Lower lobe of right lung (tissue), 2 donors: ENCODE measurements around the gene TMEM165. TPM values are rescaled to one million over a fixed set of nuclear protein-coding genes. Genes with fewer than 3 reads are reported as not detected.
A peak's percentile ranks its signal among the peaks of the same experiment; 100 is the strongest.

Source experiments
- ATAC-seq, 2 donors: fragments of 200-7000 bp; cut with Tn5 transposase; one replicate each; pipeline ENCODE4 v1.9.1; 2020 to 2022; ENCODE audit warnings: mild to moderate bottlenecking in 2 of 2, moderate library complexity in 2 of 2
- DNase-seq: peaks from one replicate; pipeline ENCODE4 v3.0.0-alpha.2; 2020
- H3K27ac ChIP-seq: fragments of 200-600 bp; one replicate; pipeline ENCODE4 v1.8.0; 2022
- H3K27me3 ChIP-seq: fragments of 200-600 bp; one replicate; pipeline ENCODE4 v1.8.0; 2022; ENCODE audit warnings: low read depth
- H3K36me3 ChIP-seq: fragments of 200-600 bp; one replicate; pipeline ENCODE4 v1.8.0; 2022; ENCODE audit warnings: mild to moderate bottlenecking
- H3K4me1 ChIP-seq: fragments of 200-600 bp; one replicate; pipeline ENCODE4 v1.8.0; 2022
- H3K4me3 ChIP-seq: fragments of 200-600 bp; one replicate; pipeline ENCODE4 v1.8.0; 2022; ENCODE audit warnings: mild to moderate bottlenecking
- H3K9me3 ChIP-seq: fragments of 200-600 bp; one replicate; pipeline ENCODE4 v1.8.0; 2022
- CTCF ChIP-seq: fragments of 200-600 bp; IDR thresholded peaks from one replicate; pipeline ENCODE4 v1.8.0; 2022; ENCODE audit warnings: antibody characterized with exemption, mild to moderate bottlenecking
- intact Hi-C: fragments of 100-400 bp; cut with DNase I; formaldehyde crosslinking; loops from one replicate; pipeline ENCODE4 v1.11.0; 2022
- total RNA-seq: library from RNA; stranded (reverse); fragmentation: NEBNext Ultra II Directional; extraction: Animal tissue kit (Norgen Biotek cat#: 25700); gene quantifications from one replicate; pipeline ENCODE4 v1.2.1, GENCODE V29; 2021
- donor health status: DM: no; HTN: yes; CAD: no; lungs with severe emphysema.

Gene TMEM165
- total RNA-seq, 1 donor from 2014 or later: 140 TPM

GRCh38 chr4:55407764-55408163, 12.0 kb downstream of the TMEM165 start:
- Histone ChIP-seq H3K27me3 (no peaks in the 10 kb centered on the region), H3K36me3 (peaks cover 62% of the 10 kb centered on the region), H3K4me1 (peaks cover 43% of the 10 kb centered on the region), H3K27ac (no peak overlapping the region), H3K4me3 (no peak overlapping the region), H3K9me3 (no peaks in the 10 kb centered on the region)
- intact Hi-C loops: no loop called here
- no peak for ATAC-seq
- no peak for TF ChIP-seq CTCF
- DNase-seq: no peak

- DNase-seq (no peak), ATAC-seq (peak in 1 of 2 donors; percentile 6)
- intact Hi-C loops: no loop called here
- H3K9me3 ChIP-seq: no peaks in the 10 kb centered on the region
- H3K27ac ChIP-seq: no peak overlapping the region
- H3K27me3 ChIP-seq: no peaks in the 10 kb centered on the region
- H3K4me3 ChIP-seq: no peak overlapping the region
- H3K4me1 ChIP-seq: peaks cover 43% of the 10 kb centered on the region
- peaks cover 64% of the 10 kb centered on the region for H3K36me3 ChIP-seq
- peak; percentile 17 for TF ChIP-seq CTCF
These were observed 13.9 kb downstream of the TMEM165 start for GRCh38 chr4:55409468-55410171.

- H3K4me1 ChIP-seq: peaks cover 43% of the 10 kb centered on the region
- intact Hi-C loops: no loop called here
- TF ChIP-seq CTCF: no peak
- ATAC-seq: no peak
- peaks cover 64% of the 10 kb centered on the region for H3K36me3 ChIP-seq
- no peaks in the 10 kb centered on the region for H3K9me3 ChIP-seq
- no peak overlapping the region for H3K4me3 ChIP-seq
- H3K27ac ChIP-seq: no peak overlapping the region
- H3K27me3 ChIP-seq: no peaks in the 10 kb centered on the region
- no peak for DNase-seq
These were observed 14.7 kb downstream of the TMEM165 start for GRCh38 chr4:55410431-55410830.

- no peak overlapping the region for H3K4me3 ChIP-seq
- ATAC-seq: no peak
- H3K36me3 ChIP-seq: peaks cover 65% of the 10 kb centered on the region
- peaks cover 35% of the 10 kb centered on the region for H3K4me1 ChIP-seq
- TF ChIP-seq CTCF: no peak
- H3K27me3 ChIP-seq: no peaks in the 10 kb centered on the region
- no peak for DNase-seq
- intact Hi-C loops: no loop called here
- H3K27ac ChIP-seq: no peak overlapping the region
- no peaks in the 10 kb centered on the region for H3K9me3 ChIP-seq
These were observed 15.9 kb downstream of the TMEM165 start for GRCh38 chr4:55411621-55412020.

- Histone ChIP-seq H3K4me3 (no peak overlapping the region), H3K36me3 (peaks cover 98% of the 10 kb centered on the region)
- TF ChIP-seq CTCF: no peak
These were observed 20.4 kb downstream of the TMEM165 start for GRCh38 chr4:55416176-55416575.

More at GRCh38 chr4:55416176-55416575, 20.4 kb downstream of the TMEM165 start:
- no peaks in the 10 kb centered on the region for H3K27me3 ChIP-seq
- intact Hi-C loops: no loop called here
- H3K27ac ChIP-seq: no peak overlapping the region
- no peaks in the 10 kb centered on the region for H3K9me3 ChIP-seq
- no peaks in the 10 kb centered on the region for H3K4me1 ChIP-seq
- no peak for ATAC-seq
- no peak for DNase-seq
